Suprapubic skin (tissue), 4 donors: ENCODE measurements around the gene CD8A.

ENCODE experiments used
- EP300 ChIP-seq: sonication (generic); formaldehyde crosslinking; IDR thresholded peaks from one replicate; pipeline ENCODE4 v1.6.1; 2017; ENCODE audit warnings: antibody characterized with exemption
- POLR2A ChIP-seq, 2 donors: fragments of 450-650 bp; IDR thresholded peaks; one replicate each; pipeline ENCODE4 v1.6.1; 2017; ENCODE audit warnings: antibody characterized with exemption in 2 of 2, mild to moderate bottlenecking in 2 of 2, moderate library complexity in 2 of 2
- POLR2AphosphoS5 ChIP-seq, 3 donors: sonication (generic); formaldehyde crosslinking; IDR thresholded peaks; one replicate each; pipeline ENCODE4 v1.6.1; 2017; ENCODE audit warnings: antibody characterized with exemption in 3 of 3
- TF ChIP-seq, protein P1 (sequence below), 2 donors: fragments of 200-600 bp in 1 of 2; fragments of 450-650 bp in 1 of 2; sonication (generic) in 1 of 2; IDR thresholded peaks; one replicate each; pipeline ENCODE4 v1.5.1; 2016 to 2019; ENCODE audit warnings: antibody characterized with exemption in 2 of 2, mild to moderate bottlenecking in 1 of 2, moderate library complexity in 1 of 2

DNA sequence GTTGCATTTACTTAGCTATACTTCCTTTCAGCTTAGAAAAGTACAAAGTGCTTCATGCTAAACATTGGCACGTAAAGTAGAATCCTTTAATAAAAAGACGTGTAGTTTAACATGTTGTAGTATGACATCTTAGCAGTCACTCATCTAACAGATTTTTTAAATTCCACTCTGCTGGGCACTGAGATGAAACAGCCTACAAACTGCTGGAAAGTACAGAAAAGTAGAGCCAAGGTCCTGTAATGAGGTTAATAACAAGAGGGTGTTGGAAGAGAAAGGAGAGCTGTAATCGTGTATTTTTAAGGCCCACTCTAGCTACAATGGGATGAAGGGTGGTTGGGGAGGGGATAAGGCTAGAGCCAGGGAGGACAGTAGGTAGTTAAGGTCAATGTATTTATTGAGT is 10.7 kb downstream of the CD8A start:
- TF ChIP-seq, protein P1, sequence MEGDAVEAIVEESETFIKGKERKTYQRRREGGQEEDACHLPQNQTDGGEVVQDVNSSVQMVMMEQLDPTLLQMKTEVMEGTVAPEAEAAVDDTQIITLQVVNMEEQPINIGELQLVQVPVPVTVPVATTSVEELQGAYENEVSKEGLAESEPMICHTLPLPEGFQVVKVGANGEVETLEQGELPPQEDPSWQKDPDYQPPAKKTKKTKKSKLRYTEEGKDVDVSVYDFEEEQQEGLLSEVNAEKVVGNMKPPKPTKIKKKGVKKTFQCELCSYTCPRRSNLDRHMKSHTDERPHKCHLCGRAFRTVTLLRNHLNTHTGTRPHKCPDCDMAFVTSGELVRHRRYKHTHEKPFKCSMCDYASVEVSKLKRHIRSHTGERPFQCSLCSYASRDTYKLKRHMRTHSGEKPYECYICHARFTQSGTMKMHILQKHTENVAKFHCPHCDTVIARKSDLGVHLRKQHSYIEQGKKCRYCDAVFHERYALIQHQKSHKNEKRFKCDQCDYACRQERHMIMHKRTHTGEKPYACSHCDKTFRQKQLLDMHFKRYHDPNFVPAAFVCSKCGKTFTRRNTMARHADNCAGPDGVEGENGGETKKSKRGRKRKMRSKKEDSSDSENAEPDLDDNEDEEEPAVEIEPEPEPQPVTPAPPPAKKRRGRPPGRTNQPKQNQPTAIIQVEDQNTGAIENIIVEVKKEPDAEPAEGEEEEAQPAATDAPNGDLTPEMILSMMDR (IDR thresholded peaks at IDR 0.05): no peak
- TF ChIP-seq EP300 (no peak), POLR2A (IDR thresholded peaks at IDR 0.05) (no peak), POLR2AphosphoS5 (IDR thresholded peaks at IDR 0.05) (no peak)
